Stimulated activated CD4-positive, alpha-beta T cell treated with anti-CD3 and anti-CD28 coated beads, TNF-alpha, amount 100 ng/mL, for 4 hours (primary cell): ENCODE measurements around the gene TEDC2.

Experiments
- DNase-seq, 3 experiments: peaks; one replicate each; pipeline ENCODE4 v3.0.0-alpha.2; 2020; ENCODE audit warnings: low read depth in 3 of 3

The TEDC2 gene

GRCh38 chr16:2513405-2514332, 53.8 kb downstream of the TEDC2 start, which contains the start of gene ATP6V0C:
Gene ATP6V0C, plus strand, starts transcription at chr16:2513952. Its CDS starts 152 bp downstream, at chr16:2514104.
- peak; percentile 82 to 86 (median 83) for DNase-seq
